Measurements from ENCODE around the gene FOCAD.

Gene FOCAD

GRCh38 chr9:20815923-20816703 lies 132.1 kb downstream of the FOCAD start:
- no peak overlapping the region for H3K4me3 ChIP-seq (ENCODE audit: low read length, poor library complexity, severe bottlenecking)
- 0 out of 2 replicates have a peak, but pooled peaks cover 3% of the 10 kb centered on the region for H3K36me3 ChIP-seq (ENCODE audit: insufficient read depth, low read length)
- no peak overlapping the region for H2AFZ ChIP-seq (ENCODE audit: low read length)
- H3K9me2 ChIP-seq (replicated peaks; ENCODE audit: low read depth, low read length) = no peaks in the 10 kb centered on the region
- H3K4me1 ChIP-seq (ENCODE audit: insufficient read depth, low read length, poor library complexity, severe bottlenecking) = no peaks in the 10 kb centered on the region
- H3K27me3 ChIP-seq (ENCODE audit: insufficient read depth, low read length, poor library complexity, severe bottlenecking) = no peaks in the 10 kb centered on the region
- H3K4me2 ChIP-seq (ENCODE audit: low read depth, low read length, poor library complexity, severe bottlenecking) = no peak overlapping the region
- TF ChIP-seq, protein P1, sequence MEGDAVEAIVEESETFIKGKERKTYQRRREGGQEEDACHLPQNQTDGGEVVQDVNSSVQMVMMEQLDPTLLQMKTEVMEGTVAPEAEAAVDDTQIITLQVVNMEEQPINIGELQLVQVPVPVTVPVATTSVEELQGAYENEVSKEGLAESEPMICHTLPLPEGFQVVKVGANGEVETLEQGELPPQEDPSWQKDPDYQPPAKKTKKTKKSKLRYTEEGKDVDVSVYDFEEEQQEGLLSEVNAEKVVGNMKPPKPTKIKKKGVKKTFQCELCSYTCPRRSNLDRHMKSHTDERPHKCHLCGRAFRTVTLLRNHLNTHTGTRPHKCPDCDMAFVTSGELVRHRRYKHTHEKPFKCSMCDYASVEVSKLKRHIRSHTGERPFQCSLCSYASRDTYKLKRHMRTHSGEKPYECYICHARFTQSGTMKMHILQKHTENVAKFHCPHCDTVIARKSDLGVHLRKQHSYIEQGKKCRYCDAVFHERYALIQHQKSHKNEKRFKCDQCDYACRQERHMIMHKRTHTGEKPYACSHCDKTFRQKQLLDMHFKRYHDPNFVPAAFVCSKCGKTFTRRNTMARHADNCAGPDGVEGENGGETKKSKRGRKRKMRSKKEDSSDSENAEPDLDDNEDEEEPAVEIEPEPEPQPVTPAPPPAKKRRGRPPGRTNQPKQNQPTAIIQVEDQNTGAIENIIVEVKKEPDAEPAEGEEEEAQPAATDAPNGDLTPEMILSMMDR (conservative IDR thresholded peaks at IDR 0.05; ENCODE audit: low read length) = no peak
- no peak for TF ChIP-seq EZH2phosphoT487 (IDR thresholded peaks at IDR 0.05; ENCODE audit: borderline replicate concordance)
- H4K20me1 ChIP-seq (ENCODE audit: insufficient read depth, low read length, poor library complexity, severe bottlenecking) = no peaks in the 10 kb centered on the region
- H3K9ac ChIP-seq (ENCODE audit: low read depth, low read length, poor library complexity, severe bottlenecking) = no peak overlapping the region
- no peaks in the 10 kb centered on the region for H3K79me2 ChIP-seq (ENCODE audit: insufficient read depth, low read length)
- H3K9me3 ChIP-seq (ENCODE audit: insufficient read depth, low read depth, low read length) = no peaks in the 10 kb centered on the region
- H3F3A ChIP-seq (ENCODE audit: low read depth) = no peaks in the 10 kb centered on the region

DNA sequence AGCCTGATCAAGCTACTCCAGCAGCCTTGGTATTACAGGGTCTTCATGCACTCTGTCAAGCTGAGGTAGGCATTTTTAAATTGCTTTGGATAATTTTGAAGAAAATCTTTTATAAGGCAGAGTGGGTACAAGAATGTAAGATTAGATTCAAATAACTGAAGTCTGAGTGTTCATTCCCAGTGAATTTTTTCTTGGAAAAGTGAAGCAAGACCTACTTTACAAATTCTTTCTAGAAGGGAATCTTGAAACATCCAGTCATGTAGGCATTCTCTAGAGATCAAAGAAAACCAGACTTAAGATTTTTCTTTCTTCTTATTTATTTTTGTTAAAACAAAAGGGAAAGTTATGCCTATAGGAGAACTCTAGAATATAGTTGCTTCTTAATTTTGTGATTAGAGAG lies 139.0 kb downstream of the FOCAD start:
- no peak overlapping the region for H3K4me2 ChIP-seq (ENCODE audit: low read depth, low read length, poor library complexity, severe bottlenecking)
- no peaks in the 10 kb centered on the region for H4K20me1 ChIP-seq (ENCODE audit: insufficient read depth, low read length, poor library complexity, severe bottlenecking)
- H3K79me2 ChIP-seq (ENCODE audit: insufficient read depth, low read length) = no peaks in the 10 kb centered on the region
- no peak overlapping the region for H3K4me3 ChIP-seq (ENCODE audit: low read length, poor library complexity, severe bottlenecking)
- no peaks in the 10 kb centered on the region for H3K9me3 ChIP-seq (ENCODE audit: insufficient read depth, low read depth, low read length)
- H3K27me3 ChIP-seq (ENCODE audit: insufficient read depth, low read length, poor library complexity, severe bottlenecking) = no peaks in the 10 kb centered on the region
- TF ChIP-seq EZH2phosphoT487 (IDR thresholded peaks at IDR 0.05; ENCODE audit: borderline replicate concordance) = no peak
- TF ChIP-seq, protein P1 (conservative IDR thresholded peaks at IDR 0.05; ENCODE audit: low read length) = no peak
- H2AFZ ChIP-seq (ENCODE audit: low read length) = no peak overlapping the region
- H3K36me3 ChIP-seq (ENCODE audit: insufficient read depth, low read length) = peaks cover 17% of the 10 kb centered on the region; the same call in 1 of the 2 replicates
- H3K9me2 ChIP-seq (replicated peaks; ENCODE audit: low read depth, low read length) = no peaks in the 10 kb centered on the region
- H3K4me1 ChIP-seq (ENCODE audit: insufficient read depth, low read length, poor library complexity, severe bottlenecking) = no peaks in the 10 kb centered on the region
- H3F3A ChIP-seq (ENCODE audit: low read depth) = no peaks in the 10 kb centered on the region
- no peak overlapping the region for H3K9ac ChIP-seq (ENCODE audit: low read depth, low read length, poor library complexity, severe bottlenecking)

DNA sequence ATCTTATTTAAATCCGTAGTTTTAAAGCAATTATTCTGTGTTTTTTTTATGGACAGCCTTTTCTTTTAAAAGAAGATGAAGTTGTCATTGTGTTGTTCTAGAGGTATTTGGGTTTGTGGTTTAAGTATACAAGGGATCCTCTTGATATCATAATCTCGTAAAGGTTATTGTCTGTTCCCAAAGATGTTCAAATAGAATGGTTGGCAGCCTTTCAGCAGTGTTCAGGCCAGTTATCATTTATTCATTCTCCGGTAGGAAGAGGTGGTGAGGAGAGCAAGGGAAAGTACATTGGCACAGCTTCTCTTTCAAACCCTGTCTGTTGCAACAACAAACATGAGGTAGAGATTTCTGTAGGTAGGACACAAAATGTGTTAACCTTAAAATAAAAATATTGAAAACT lies 147.0 kb downstream of the FOCAD start:
- Histone ChIP-seq H3K9me2 (replicated peaks; ENCODE audit: low read depth, low read length) (no peaks in the 10 kb centered on the region), H4K20me1 (ENCODE audit: insufficient read depth, low read length, poor library complexity, severe bottlenecking) (no peaks in the 10 kb centered on the region), H3K4me1 (ENCODE audit: insufficient read depth, low read length, poor library complexity, severe bottlenecking) (no peaks in the 10 kb centered on the region), H3K36me3 (ENCODE audit: insufficient read depth, low read length) (peaks cover 16% of the 10 kb centered on the region), H2AFZ (ENCODE audit: low read length) (no peak overlapping the region), H3K9me3 (ENCODE audit: insufficient read depth, low read depth, low read length) (no peaks in the 10 kb centered on the region), H3K9ac (ENCODE audit: low read depth, low read length, poor library complexity, severe bottlenecking) (no peak overlapping the region), H3K79me2 (ENCODE audit: insufficient read depth, low read length) (no peaks in the 10 kb centered on the region), H3K4me3 (ENCODE audit: low read length, poor library complexity, severe bottlenecking) (no peak overlapping the region), H3K27me3 (ENCODE audit: insufficient read depth, low read length, poor library complexity, severe bottlenecking) (no peaks in the 10 kb centered on the region), H3F3A (ENCODE audit: low read depth) (no peaks in the 10 kb centered on the region), H3K4me2 (ENCODE audit: low read depth, low read length, poor library complexity, severe bottlenecking) (no peak overlapping the region)
- TF ChIP-seq EZH2phosphoT487 (IDR thresholded peaks at IDR 0.05; ENCODE audit: borderline replicate concordance) = no peak
- TF ChIP-seq, protein P1 (conservative IDR thresholded peaks at IDR 0.05; ENCODE audit: low read length) = no peak
